ENCODE results near the gene ELL.

GRCh38 chr19:18521692-18522123 is at the start of gene ELL:
- TF ChIP-seq CTCF (IDR thresholded peaks at IDR 0.05): no peak
- peak; percentile 76 for TF ChIP-seq POLR2A (IDR thresholded peaks at IDR 0.05)

Data from testis (tissue), 2 donors.